Measurements from ENCODE around the gene PTPRCAP. TPM values are rescaled to one million over a fixed set of nuclear protein-coding genes. Genes with fewer than 3 reads are reported as not detected.
"Not testable (repeated sequence)": the region's sequence is repeated elsewhere in the genome, so short reads cannot be mapped to it uniquely, and the experiment has no call there.

The PTPRCAP gene
- total RNA-seq, 5 donors from 2014 or later (not counting 1 experiment from before 2014, with no cell fraction given): 192 to 282 (median 256) TPM

GRCh38 chr11:67403085-67403484 lies 34.4 kb downstream of the PTPRCAP start:
- not testable (repeated sequence) for H3K9me3 Mint-ChIP-seq; ATAC-seq (replicated peaks in 1 of 4); H3K9me3 ChIP-seq; H3K27me3 ChIP-seq (replicated peaks in 1 of 2; ENCODE audit: control insufficient read depth in 2 of 2, extremely low read depth in 1 of 2, insufficient read depth in 2 of 2, low read length in 1 of 2); H3K27me3 Mint-ChIP-seq; DNase-seq
- ChIA-PET CTCF (interaction anchor here in 1 of 2 donors (0.6 kb wide), 1 partner anchor 19 kb away, joined by 5 read pairs; no protein-coding TSS in a partner anchor), POLR2A (interaction anchor here (0.6 to 1.7 kb wide), 4 partner anchors 11 to 115 kb away, joined by 3 to 10 read pairs (median 4); partner anchors contain the start of gene PTPRCAP (in 1 of the 2))
- Mint-ChIP-seq H3K4me3 (peak overlapping the region; percentile 92 to 97 (median 96)), H3K36me3 (peaks cover 21% of the 10 kb centered on the region), H3K27ac (peak overlapping the region; percentile 96), H3K4me1 (peaks cover 63 to 76% (median 67%) of the 10 kb centered on the region in 3 donors)
- H3K36me3 ChIP-seq (ENCODE audit: control insufficient read depth in 2 of 2, extremely low read depth in 1 of 2, insufficient read depth in 1 of 2, low read length in 1 of 2): peaks cover 12 to 54% of the 10 kb centered on the region in 2 donors
- 74% methylated on average over 6 of the region's 9 CpGs for WGBS (ENCODE audit: insufficient coverage)
- H3K4me1 ChIP-seq (ENCODE audit: control insufficient read depth in 1 of 2, extremely low read depth in 1 of 2, insufficient read depth in 2 of 2, low read length in 2 of 2): peaks cover 26 to 88% of the 10 kb centered on the region in 2 experiments
- peak overlapping the region; percentile 98 to 100 for H3K4me3 ChIP-seq (ENCODE audit: control insufficient read depth in 1 of 2, extremely low read depth in 1 of 2, low read length in 1 of 2)
- H3K27ac ChIP-seq (ENCODE audit: low read length): peak overlapping the region; percentile 74

GRCh38 chr11:67402192-67402839 lies 35.2 kb downstream of the PTPRCAP start:
- not testable (repeated sequence) for H3K9me3 ChIP-seq; H3K9me3 Mint-ChIP-seq; ATAC-seq (replicated peaks in 1 of 4); H3K27me3 ChIP-seq (replicated peaks in 1 of 2; ENCODE audit: control insufficient read depth in 2 of 2, extremely low read depth in 1 of 2, insufficient read depth in 2 of 2, low read length in 1 of 2); DNase-seq; H3K27me3 Mint-ChIP-seq
- POLR2A ChIA-PET: interaction anchor here (0.6 to 1.7 kb wide), 6 partner anchors 11 to 1747 kb away, joined by 3 to 10 read pairs (median 4); partner anchors contain the start of gene PTPRCAP (in 1 of the 2)
- Mint-ChIP-seq H3K27ac (peak overlapping the region; percentile 96), H3K4me1 (peaks cover 63 to 76% (median 67%) of the 10 kb centered on the region in 3 donors), H3K36me3 (peaks cover 19% of the 10 kb centered on the region), H3K4me3 (peak overlapping the region; percentile 74 to 97 (median 96))
- Histone ChIP-seq H3K4me1 (ENCODE audit: control insufficient read depth in 1 of 2, extremely low read depth in 1 of 2, insufficient read depth in 2 of 2, low read length in 2 of 2) (peaks cover 26 to 88% of the 10 kb centered on the region in 2 experiments), H3K27ac (ENCODE audit: low read length) (peak overlapping the region; percentile 74), H3K4me3 (ENCODE audit: control insufficient read depth in 1 of 2, extremely low read depth in 1 of 2, low read length in 1 of 2) (peak overlapping the region; percentile 56 to 75), H3K36me3 (ENCODE audit: control insufficient read depth in 2 of 2, extremely low read depth in 1 of 2, insufficient read depth in 1 of 2, low read length in 1 of 2) (peaks cover 16 to 54% of the 10 kb centered on the region in 2 donors)
- CTCF ChIA-PET: interaction anchor here in 1 of 2 donors (0.6 to 2.1 kb wide), 14 partner anchors 11 to 936 kb away, joined by 3 to 17 read pairs (median 8); partner anchors contain the start of genes AIP, POLD4, PTPRCAP and RAD9A
- 22% methylated on average over 12 of the region's 19 CpGs for WGBS (ENCODE audit: insufficient coverage)

- peak; percentile 67 to 75 (median 72) for ATAC-seq (replicated peaks in 1 of 4)
- under 1% methylated on average over 42 of the region's 73 CpGs for WGBS (ENCODE audit: insufficient coverage)
- peaks cover 16 to 48% of the 10 kb centered on the region in 2 donors for H3K36me3 ChIP-seq (ENCODE audit: control insufficient read depth in 2 of 2, extremely low read depth in 1 of 2, insufficient read depth in 1 of 2, low read length in 1 of 2)
- DNase-seq: peak; percentile 78 to 96 (median 90)
- Mint-ChIP-seq H3K27me3 (no peaks in the 10 kb centered on the region), H3K4me1 (peaks cover 63 to 76% (median 66%) of the 10 kb centered on the region in 3 donors), H3K36me3 (peaks cover 19% of the 10 kb centered on the region), H3K4me3 (peak within 1 kb of the TSS; percentile 88 to 97 (median 96)), H3K27ac (peak within 1 kb of the TSS; percentile 96), H3K9me3 (no peaks in the 10 kb centered on the region)
- ChIA-PET CTCF (interaction anchor here (0.5 to 2.1 kb wide), 17 partner anchors 10 to 935 kb away, joined by 3 to 17 read pairs (median 6); partner anchors contain the start of genes AIP (in 1 of the 2), POLD4 (in 1 of the 2), PTPRCAP (in 1 of the 2) and RAD9A (in 1 of the 2)), POLR2A (interaction anchor here (0.5 to 0.6 kb wide), 4 partner anchors 25 to 1903 kb away, joined by 3 to 5 read pairs (median 4); partner anchors contain the start of genes CORO1B (in 1 of the 2) and MALAT1 (in 1 of the 2))
- peaks cover 30 to 88% of the 10 kb centered on the region in 2 experiments for H3K4me1 ChIP-seq (ENCODE audit: control insufficient read depth in 1 of 2, extremely low read depth in 1 of 2, insufficient read depth in 2 of 2, low read length in 2 of 2)
- H3K4me3 ChIP-seq (ENCODE audit: control insufficient read depth in 1 of 2, extremely low read depth in 1 of 2, low read length in 1 of 2): peak within 1 kb of the TSS; percentile 81 to 97
- H3K9me3 ChIP-seq: no peaks in the 10 kb centered on the region
- H3K27me3 ChIP-seq (replicated peaks in 1 of 2; ENCODE audit: control insufficient read depth in 2 of 2, extremely low read depth in 1 of 2, insufficient read depth in 2 of 2, low read length in 1 of 2): no peaks in the 10 kb centered on the region
- peak within 1 kb of the TSS; percentile 74 for H3K27ac ChIP-seq (ENCODE audit: low read length)
Observed at GRCh38 chr11:67401495-67402191, 35.8 kb downstream of the PTPRCAP start, which contains the start of gene PPP1CA. Gene PPP1CA (minus strand): TSS chr11:67401858. CDS start chr11:67401782, 76 bp downstream.

- H3K4me1 Mint-ChIP-seq: peaks cover 63 to 74% (median 64%) of the 10 kb centered on the region in 3 donors
- CTCF ChIA-PET: interaction anchor here (0.6 to 2.1 kb wide), 10 partner anchors 9 to 82 kb away, joined by 3 to 17 read pairs (median 8); partner anchors contain the start of genes AIP (in 1 of the 2), POLD4 (in 1 of the 2), PTPRCAP (in 1 of the 2) and RAD9A (in 1 of the 2)
- WGBS (ENCODE audit: insufficient coverage): 2% methylated on average over 26 of the region's 27 CpGs
- ATAC-seq (replicated peaks in 1 of 4) (no peak), DNase-seq (peak in 1 of 35 experiments; percentile 33)
- peak overlapping the region; percentile 83 to 97 (median 88) for H3K4me3 Mint-ChIP-seq
- peak overlapping the region; percentile 65 for H3K27ac ChIP-seq (ENCODE audit: low read length)
- peaks cover 28 to 88% of the 10 kb centered on the region in 2 experiments for H3K4me1 ChIP-seq (ENCODE audit: control insufficient read depth in 1 of 2, extremely low read depth in 1 of 2, insufficient read depth in 2 of 2, low read length in 2 of 2)
- peaks cover 15% of the 10 kb centered on the region for H3K36me3 Mint-ChIP-seq
- peak overlapping the region; percentile 88 to 93 for H3K27ac Mint-ChIP-seq
- no peaks in the 10 kb centered on the region for H3K27me3 ChIP-seq (replicated peaks in 1 of 2; ENCODE audit: control insufficient read depth in 2 of 2, extremely low read depth in 1 of 2, insufficient read depth in 2 of 2, low read length in 1 of 2)
- H3K36me3 ChIP-seq (ENCODE audit: control insufficient read depth in 2 of 2, extremely low read depth in 1 of 2, insufficient read depth in 1 of 2, low read length in 1 of 2): peaks cover 16 to 49% of the 10 kb centered on the region in 2 donors
- no peaks in the 10 kb centered on the region for H3K27me3 Mint-ChIP-seq
- peak overlapping the region; percentile 81 to 97 for H3K4me3 ChIP-seq (ENCODE audit: control insufficient read depth in 1 of 2, extremely low read depth in 1 of 2, low read length in 1 of 2)
- POLR2A ChIA-PET: interaction anchor here in 1 of 2 donors (0.5 to 0.6 kb wide), 3 partner anchors 27 to 1902 kb away, joined by 3 to 5 read pairs (median 3); partner anchors contain the start of gene MALAT1
- H3K9me3 ChIP-seq: no peaks in the 10 kb centered on the region
- no peaks in the 10 kb centered on the region for H3K9me3 Mint-ChIP-seq
Observed at GRCh38 chr11:67400942-67401494, 36.5 kb downstream of the PTPRCAP start.

- H3K4me1 Mint-ChIP-seq: peaks cover 60 to 69% (median 60%) of the 10 kb centered on the region in 3 donors
- no peak for ATAC-seq (replicated peaks in 1 of 4)
- Histone ChIP-seq H3K9me3 (no peaks in the 10 kb centered on the region), H3K27ac (ENCODE audit: low read length) (peak overlapping the region; percentile 65), H3K36me3 (ENCODE audit: control insufficient read depth in 2 of 2, extremely low read depth in 1 of 2, insufficient read depth in 1 of 2, low read length in 1 of 2) (peaks cover 12 to 47% of the 10 kb centered on the region in 2 donors), H3K27me3 (replicated peaks in 1 of 2; ENCODE audit: control insufficient read depth in 2 of 2, extremely low read depth in 1 of 2, insufficient read depth in 2 of 2, low read length in 1 of 2) (no peaks in the 10 kb centered on the region), H3K4me1 (ENCODE audit: control insufficient read depth in 1 of 2, extremely low read depth in 1 of 2, insufficient read depth in 2 of 2, low read length in 2 of 2) (peaks cover 22 to 87% of the 10 kb centered on the region in 2 experiments), H3K4me3 (ENCODE audit: control insufficient read depth in 1 of 2, extremely low read depth in 1 of 2, low read length in 1 of 2) (peak overlapping the region; percentile 81 to 97)
- ChIA-PET POLR2A (interaction anchor here in 1 of 2 donors (0.6 kb wide), 1 partner anchor 97 kb away, joined by 3 read pairs; no protein-coding TSS in a partner anchor), CTCF (interaction anchor here in 1 of 2 donors (1.2 to 2.1 kb wide), 6 partner anchors 28 to 83 kb away, joined by 3 to 17 read pairs (median 8); partner anchors contain the start of genes AIP, POLD4, PTPRCAP and RPS6KB2)
- H3K9me3 Mint-ChIP-seq: no peaks in the 10 kb centered on the region
- peak overlapping the region; percentile 83 to 97 (median 88) for H3K4me3 Mint-ChIP-seq
- H3K36me3 Mint-ChIP-seq: peaks cover 14% of the 10 kb centered on the region
- peak overlapping the region; percentile 88 to 93 for H3K27ac Mint-ChIP-seq
- peak in 2 of 35 experiments; percentile 19 to 32 for DNase-seq
- WGBS (ENCODE audit: insufficient coverage): 27% methylated on average over 15 of the region's 23 CpGs
- no peaks in the 10 kb centered on the region for H3K27me3 Mint-ChIP-seq
Observed at GRCh38 chr11:67400251-67400941, 37.1 kb downstream of the PTPRCAP start.

Data from T-cell (primary cell).